Lung (tissue), 12 donors: ENCODE measurements around the gene KLHL29. TPM values are rescaled to one million over a fixed set of nuclear protein-coding genes. Genes with fewer than 3 reads are reported as not detected.

Source experiments
- ATAC-seq: fragments of 200-7000 bp; cut with Tn5 transposase; one replicate; pipeline ENCODE4 v1.9.1; 2020; ENCODE audit warnings: moderate number of reproducible peaks; ENCODE audit not compliant: insufficient read depth, low FRiP score
- DNase-seq, 3 donors: peaks; one replicate each; pipeline ENCODE4 v3.0.0-alpha.2; 2013 to 2017
- H3K27ac ChIP-seq, 2 donors: one replicate each; pipeline ENCODE4 v1.5.1; 2013; ENCODE audit warnings: mild to moderate bottlenecking in 2 of 2, moderate library complexity in 2 of 2, control low read depth in 1 of 2, inconsistent platforms in 1 of 2, low read depth in 1 of 2, low read length in 1 of 2
- H3K27me3 ChIP-seq, 3 donors: one replicate each; pipeline ENCODE4 v1.5.1; 2013; ENCODE audit warnings: low read length in 2 of 3; ENCODE audit not compliant: control insufficient read depth in 3 of 3, insufficient read depth in 3 of 3
- H3K36me3 ChIP-seq, 4 donors: one replicate each; pipeline ENCODE4 v1.5.1; 2013; ENCODE audit warnings: low read length in 4 of 4, mild to moderate bottlenecking in 1 of 4, moderate library complexity in 1 of 4; ENCODE audit not compliant: control insufficient read depth in 4 of 4, insufficient read depth in 4 of 4
- H3K4me1 ChIP-seq, 5 donors: one replicate each; pipeline ENCODE4 v1.5.1; 2013; ENCODE audit warnings: low read length in 5 of 5, mild to moderate bottlenecking in 2 of 5, moderate library complexity in 1 of 5; ENCODE audit not compliant: control insufficient read depth in 5 of 5, insufficient read depth in 5 of 5
- H3K4me3 ChIP-seq: one replicate; pipeline ENCODE4 v1.5.1; 2013; ENCODE audit warnings: mild to moderate bottlenecking, control low read depth, moderate library complexity
- H3K9ac ChIP-seq, 2 donors: one replicate each; pipeline ENCODE4 v1.5.1; 2013; ENCODE audit warnings: low read length in 2 of 2, control low read depth in 1 of 2; ENCODE audit not compliant: insufficient read depth in 1 of 2
- H3K9me3 ChIP-seq, 4 donors: one replicate each; pipeline ENCODE4 v1.5.1; 2013; ENCODE audit warnings: low read length in 3 of 4, mild to moderate bottlenecking in 1 of 4, moderate library complexity in 1 of 4; ENCODE audit not compliant: control insufficient read depth in 4 of 4, insufficient read depth in 3 of 4
- WGBS, 2 donors: extraction: QIAGEN DNeasy Blood & Tissue Kit; methylation state at CpG; one replicate each; pipeline ENCODE4 v1.1.7; 2013; 5-methylcytosine and 5-hydroxymethylcytosine counted together
- polyA plus RNA-seq, 2 donors: library from polyadenylated mRNA; stranded (reverse); fragments of 200-250 nt; gene quantifications; one replicate each; pipeline ENCODE4 v1.2.1, GENCODE V29; 2013
- total RNA-seq, 2 donors: library from RNA; depleted of rRNA in 1 of 2; stranded (reverse); fragments of >200 nt in 1 of 2; gene quantifications; one replicate each; pipeline ENCODE4 v1.2.1, GENCODE V29; 2014 to 2021
- TF ChIP-seq, protein P1 (sequence below): IDR thresholded peaks from 2 replicates; pipeline ENCODE4 v1.5.1; 2012; ENCODE audit warnings: mild to moderate bottlenecking; ENCODE audit errors: control extremely low read depth, extremely low read depth
- donor health status: control.
- donor health status: control.
- donor health status: Bipolar disorder and iron deficiency.
- donor health status: healthy.
- donor health status: DM: yes; HTN: yes; CAD: no.

KLHL29 gene
- total and polyA plus RNA-seq, 4 donors: 2.7 to 16.2 (median 3.5) TPM

DNA sequence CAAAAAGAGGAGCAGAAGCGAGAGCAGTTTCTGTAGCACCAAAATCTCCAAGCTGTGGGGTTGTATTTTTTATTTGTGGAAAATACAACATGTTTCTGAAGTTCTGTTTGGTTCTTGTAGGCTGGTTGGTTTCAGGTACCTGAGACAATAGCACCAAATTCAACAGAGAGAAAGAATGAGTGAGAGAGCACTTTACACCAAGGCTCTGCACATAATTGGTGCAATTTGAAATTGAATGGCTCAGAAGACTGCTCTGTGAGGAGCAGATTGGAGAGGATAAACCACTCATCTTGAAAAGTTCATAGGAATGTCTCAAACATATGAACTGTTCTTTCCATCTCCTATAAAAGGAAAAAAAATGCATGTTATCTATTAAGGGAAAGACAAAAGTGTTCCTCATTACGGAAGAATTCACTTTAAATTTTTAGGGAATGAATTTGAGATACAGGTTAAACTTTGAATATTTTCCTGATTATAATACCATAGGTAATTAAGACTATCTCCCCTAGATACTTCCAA is 366.8 kb downstream of the KLHL29 start:
- WGBS, 2 donors: 98 to 100% methylated on average over 2 of the region's 2 CpGs
- no peaks in the 10 kb centered on the region for H3K4me1 ChIP-seq
- DNase-seq (no peak), ATAC-seq (no peak)
- H3K9me3 ChIP-seq: no peaks in the 10 kb centered on the region
- H3K27ac ChIP-seq: no peak overlapping the region
- TF ChIP-seq, protein P1, sequence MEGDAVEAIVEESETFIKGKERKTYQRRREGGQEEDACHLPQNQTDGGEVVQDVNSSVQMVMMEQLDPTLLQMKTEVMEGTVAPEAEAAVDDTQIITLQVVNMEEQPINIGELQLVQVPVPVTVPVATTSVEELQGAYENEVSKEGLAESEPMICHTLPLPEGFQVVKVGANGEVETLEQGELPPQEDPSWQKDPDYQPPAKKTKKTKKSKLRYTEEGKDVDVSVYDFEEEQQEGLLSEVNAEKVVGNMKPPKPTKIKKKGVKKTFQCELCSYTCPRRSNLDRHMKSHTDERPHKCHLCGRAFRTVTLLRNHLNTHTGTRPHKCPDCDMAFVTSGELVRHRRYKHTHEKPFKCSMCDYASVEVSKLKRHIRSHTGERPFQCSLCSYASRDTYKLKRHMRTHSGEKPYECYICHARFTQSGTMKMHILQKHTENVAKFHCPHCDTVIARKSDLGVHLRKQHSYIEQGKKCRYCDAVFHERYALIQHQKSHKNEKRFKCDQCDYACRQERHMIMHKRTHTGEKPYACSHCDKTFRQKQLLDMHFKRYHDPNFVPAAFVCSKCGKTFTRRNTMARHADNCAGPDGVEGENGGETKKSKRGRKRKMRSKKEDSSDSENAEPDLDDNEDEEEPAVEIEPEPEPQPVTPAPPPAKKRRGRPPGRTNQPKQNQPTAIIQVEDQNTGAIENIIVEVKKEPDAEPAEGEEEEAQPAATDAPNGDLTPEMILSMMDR: no peak
- peaks cover 3 to 21% (median 4%) of the 10 kb centered on the region in 4 donors for H3K36me3 ChIP-seq
- no peaks in the 10 kb centered on the region for H3K27me3 ChIP-seq
- H3K4me3 ChIP-seq: no peak overlapping the region
- no peak overlapping the region for H3K9ac ChIP-seq

DNA sequence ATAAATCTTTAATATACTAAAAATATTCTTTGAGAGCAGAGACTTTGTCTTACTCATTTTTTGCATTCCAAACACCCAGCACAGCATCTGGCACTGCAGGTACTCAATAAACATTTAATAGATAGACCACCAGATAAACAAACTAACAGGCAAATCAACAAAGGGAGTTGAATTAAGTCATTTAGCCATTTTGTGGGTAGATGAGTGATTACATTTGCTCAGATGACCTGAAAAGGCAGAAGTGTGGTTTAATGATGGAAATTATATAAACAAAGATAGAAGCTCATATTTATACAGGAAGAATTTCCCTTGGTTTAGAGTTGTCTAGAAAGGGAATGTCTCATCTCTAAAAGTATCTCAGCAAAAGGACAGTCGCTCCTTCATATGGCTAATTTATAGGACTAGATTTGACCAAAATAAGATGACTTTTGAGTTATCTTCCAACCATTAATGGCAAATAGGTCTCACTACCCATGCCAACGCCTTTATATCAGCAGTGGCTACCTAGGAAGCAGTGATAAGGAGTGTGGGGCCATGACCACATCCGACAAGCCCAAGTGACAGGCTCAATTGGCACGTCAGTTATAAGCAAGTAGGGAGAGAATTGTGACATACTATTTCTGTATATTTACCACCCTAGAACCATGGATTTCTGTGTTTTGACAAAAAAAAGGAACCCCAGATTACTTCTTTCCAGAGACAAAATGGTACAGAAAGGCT is 368.5 kb downstream of the KLHL29 start:
- 90 to 93% methylated on average over 4 of the region's 4 CpGs for WGBS, 2 donors

DNA sequence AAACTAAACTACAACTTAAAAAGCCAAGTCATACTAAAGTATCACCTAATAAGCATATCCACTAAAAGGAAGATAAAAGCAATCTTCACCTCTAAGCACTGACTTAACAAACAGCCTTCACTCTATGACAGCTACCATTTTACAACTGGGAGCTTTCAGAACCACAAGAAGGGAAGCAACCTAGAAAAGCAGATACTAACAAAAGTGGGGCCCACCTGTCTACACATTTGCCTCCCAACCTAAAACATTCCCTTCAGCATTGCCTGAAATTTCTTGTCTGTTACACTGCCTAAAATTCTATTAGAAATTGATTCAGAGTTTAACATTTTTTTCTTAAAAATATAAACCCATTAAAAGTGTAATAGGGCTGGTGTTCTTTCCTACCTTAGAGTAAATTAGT is 370.0 kb downstream of the KLHL29 start:
- Histone ChIP-seq H3K4me3 (no peak overlapping the region), H3K27me3 (no peaks in the 10 kb centered on the region), H3K4me1 (peaks cover 0 to 2% (median 0%) of the 10 kb centered on the region in 5 donors), H3K36me3 (peaks cover 5 to 18% (median 8%) of the 10 kb centered on the region in 4 donors), H3K9ac (no peak overlapping the region), H3K9me3 (no peaks in the 10 kb centered on the region), H3K27ac (no peak overlapping the region)
- TF ChIP-seq, protein P1: no peak
- ATAC-seq: no peak
- DNase-seq: no peak

More for the DNA sequence above, 368.5 kb downstream of the KLHL29 start:
- ATAC-seq (no peak), DNase-seq (no peak)
- H3K9ac ChIP-seq: no peak overlapping the region
- no peak overlapping the region for H3K27ac ChIP-seq
- TF ChIP-seq, protein P1: no peak
- peaks cover 0 to 2% (median 0%) of the 10 kb centered on the region in 5 donors for H3K4me1 ChIP-seq
- H3K36me3 ChIP-seq: peaks cover 5 to 21% (median 5%) of the 10 kb centered on the region in 4 donors
- H3K27me3 ChIP-seq: no peaks in the 10 kb centered on the region
- no peaks in the 10 kb centered on the region for H3K9me3 ChIP-seq
- no peak overlapping the region for H3K4me3 ChIP-seq
